Keratinocyte (primary cell): ENCODE data around the gene PLEKHF1. TPM values are rescaled to one million over a fixed set of nuclear protein-coding genes. Genes with fewer than 3 reads are reported as not detected.

Source experiments
- DNase-seq: peaks from one replicate; pipeline ENCODE4 v3.0.0-alpha.2; 2011; ENCODE audit warnings: low read depth, missing footprints, low spot score
- FAIRE-seq: peaks from 2 replicates; lab custom pipeline; 2011; peaks lifted over from hg19 to GRCh38; lab: Jason Lieb, UNC
- H2AFZ ChIP-seq: 2 replicates; pipeline ENCODE4 v1.6.0; 2012; ENCODE audit warnings: low read length, control low read depth, inconsistent platforms; ENCODE audit not compliant: control insufficient read depth
- H3K27ac ChIP-seq: 2 replicates; pipeline ENCODE4 v1.5.1; 2011; ENCODE audit warnings: low read length; ENCODE audit not compliant: control insufficient read depth, insufficient read depth
- H3K27me3 ChIP-seq: 3 replicates; pipeline ENCODE4 v1.6.0; 2011; ENCODE audit warnings: low read length; ENCODE audit not compliant: control insufficient read depth, insufficient read depth; ENCODE audit errors: extremely low read depth
- H3K36me3 ChIP-seq, 2 experiments: 2 replicates in 1 of 2; 3 replicates in 1 of 2; pipeline ENCODE4 v1.5.1; 2011; ENCODE audit warnings: low read length in 2 of 2, mild to moderate bottlenecking in 1 of 2; ENCODE audit not compliant: control insufficient read depth in 2 of 2, insufficient read depth in 2 of 2; ENCODE audit errors: extremely low read depth in 1 of 2
- H3K4me1 ChIP-seq: 3 replicates; pipeline ENCODE4 v1.5.1; 2011; ENCODE audit warnings: low read length; ENCODE audit not compliant: control insufficient read depth, insufficient read depth; ENCODE audit errors: extremely low read depth
- H3K4me2 ChIP-seq: 3 replicates; pipeline ENCODE4 v1.6.0; 2011; ENCODE audit warnings: low read depth, low read length; ENCODE audit not compliant: control insufficient read depth, insufficient read depth; ENCODE audit errors: extremely low read depth
- H3K4me3 ChIP-seq, 3 experiments: fragments of 200-600 bp in 1 of 3; sonication (generic) in 1 of 3; 2 replicates in 2 of 3; 3 replicates in 1 of 3; pipeline ENCODE4 v1.5.1; 2011 to 2016; ENCODE audit warnings: low read length in 3 of 3, mild to moderate bottlenecking in 3 of 3, control low read depth in 2 of 3, inconsistent platforms in 1 of 3, low read depth in 1 of 3, mixed read lengths in 1 of 3, mixed run types in 1 of 3, moderate library complexity in 1 of 3; ENCODE audit not compliant: control insufficient read depth in 2 of 3, insufficient read depth in 2 of 3; ENCODE audit errors: extremely low read depth in 1 of 3
- H3K79me2 ChIP-seq: 2 replicates; pipeline ENCODE4 v1.6.0; 2012; ENCODE audit warnings: low read length; ENCODE audit not compliant: control insufficient read depth, insufficient read depth
- H3K9ac ChIP-seq: 3 replicates; pipeline ENCODE4 v1.6.0; 2011; ENCODE audit warnings: low read length; ENCODE audit not compliant: control insufficient read depth, insufficient read depth; ENCODE audit errors: extremely low read depth
- H3K9me1 ChIP-seq: 3 replicates; pipeline ENCODE4 v1.6.0; 2011; ENCODE audit warnings: low read length; ENCODE audit not compliant: control insufficient read depth, insufficient read depth; ENCODE audit errors: extremely low read depth
- H3K9me3 ChIP-seq: 2 replicates; pipeline ENCODE4 v1.5.1; 2012; ENCODE audit warnings: low read depth, low read length; ENCODE audit not compliant: control insufficient read depth
- H4K20me1 ChIP-seq: 3 replicates; pipeline ENCODE4 v1.6.0; 2011; ENCODE audit warnings: low read length; ENCODE audit not compliant: control insufficient read depth, insufficient read depth; ENCODE audit errors: extremely low read depth
- CTCF ChIP-seq, 3 experiments: IDR thresholded peaks in 1 of 3; conservative IDR thresholded peaks in 1 of 3; optimal IDR thresholded peaks in 1 of 3; 2 replicates in 2 of 3; 3 replicates in 1 of 3; pipeline versions ENCODE3 to v1.5.1; 2011; ENCODE audit warnings: low read length in 3 of 3, mild to moderate bottlenecking in 3 of 3, moderate library complexity in 2 of 3, control low read depth in 1 of 3, inconsistent platforms in 1 of 3; ENCODE audit not compliant: insufficient read depth in 2 of 3; ENCODE audit errors: extremely low read depth in 1 of 3
- EZH2 ChIP-seq: IDR thresholded peaks from one replicate; pipeline ENCODE4 v1.6.1; 2012; ENCODE audit warnings: inconsistent platforms, mild to moderate bottlenecking, low read length, moderate library complexity
- dilution Hi-C: fragments of 300-500 bp; cut with MboI; formaldehyde crosslinking; loops from one replicate; pipeline ENCODE4 v1.7.0; 2020; ENCODE audit warnings: low sequenced_read_pairs; ENCODE audit not compliant: extremely low pct_ligation_motif_present
- polyA plus RNA-seq, 5 experiments: library from polyadenylated mRNA; depleted of rRNA in 3 of 5; stranded (reverse) in 3 of 5; stranded (forward) in 1 of 5; unstranded in 1 of 5; fragments of >200 nt; gene quantifications; 1 replicate in 1 of 5; 2 replicates in 3 of 5; 3 replicates in 1 of 5; pipeline versions ENCODE4 v1.2.1 to v1.2.3, GENCODE V29; 2011 to 2012; ENCODE audit warnings: missing spikeins in 2 of 5, low read depth in 1 of 5, low replicate concordance in 1 of 5

PLEKHF1 gene
- polyA plus RNA-seq, 1 donor (not counting 4 experiments of a cell fraction or from before 2014, with no cell fraction given), result 9.4 TPM

GRCh38 chr19:29655648-29656335, 9.5 kb upstream of the PLEKHF1 start:
- H3K9ac ChIP-seq, result no peak overlapping the region
- peaks cover 0 to 6% of the 10 kb centered on the region in 2 experiments for H3K36me3 ChIP-seq
- H3K79me2 ChIP-seq, result peaks cover 1% of the 10 kb centered on the region
- no peak overlapping the region for H3K4me3 ChIP-seq
- no peak overlapping the region for H3K27ac ChIP-seq
- no peak overlapping the region for H3K4me2 ChIP-seq
- H2AFZ ChIP-seq, result no peak overlapping the region
- H3K9me1 ChIP-seq, result no peaks in the 10 kb centered on the region
- no peaks in the 10 kb centered on the region for H4K20me1 ChIP-seq
- TF ChIP-seq CTCF (optimal IDR thresholded peaks at IDR 0.05 in 1 of 3, IDR thresholded peaks at IDR 0.05 in 1 of 3, conservative IDR thresholded peaks at IDR 0.05 in 1 of 3; ENCODE audit: extremely low read depth in 1 of 3, insufficient read depth in 2 of 3, low read length in 3 of 3), result no peak
- TF ChIP-seq EZH2, result no peak
- H3K27me3 ChIP-seq, result no peaks in the 10 kb centered on the region
- no peaks in the 10 kb centered on the region for H3K9me3 ChIP-seq
- H3K4me1 ChIP-seq, result no peaks in the 10 kb centered on the region
- dilution Hi-C loops, result no loop called here
- FAIRE-seq (no peak), DNase-seq (no peak)

- no peak for FAIRE-seq
- TF ChIP-seq CTCF (optimal IDR thresholded peaks at IDR 0.05 in 1 of 3, IDR thresholded peaks at IDR 0.05 in 1 of 3, conservative IDR thresholded peaks at IDR 0.05 in 1 of 3; ENCODE audit: extremely low read depth in 1 of 3, insufficient read depth in 2 of 3, low read length in 3 of 3), result no peak
- no peak overlapping the region for H3K4me2 ChIP-seq
Observed at GRCh38 chr19:29658221-29658991, 6.9 kb upstream of the PLEKHF1 start.

More at GRCh38 chr19:29658221-29658991, 6.9 kb upstream of the PLEKHF1 start:
- DNase-seq, result no peak
- Histone ChIP-seq H3K9ac (no peak overlapping the region), H3K27me3 (no peaks in the 10 kb centered on the region), H3K9me3 (no peaks in the 10 kb centered on the region), H2AFZ (no peak overlapping the region), H3K36me3 (peaks cover 0 to 6% of the 10 kb centered on the region in 2 experiments), H3K27ac (no peak overlapping the region), H3K79me2 (peaks cover 6% of the 10 kb centered on the region), H4K20me1 (no peaks in the 10 kb centered on the region), H3K4me1 (peaks cover 17% of the 10 kb centered on the region), H3K9me1 (no peaks in the 10 kb centered on the region), H3K4me3 (no peak overlapping the region)
- dilution Hi-C loops, result no loop called here
